DMS114 treated with DMSO at 0.1 percent for 48 hours (cell line): ENCODE measurements around the gene TPD52L2.

ENCODE experiments used
- DNase-seq: peaks from one replicate; lab custom pipeline; 2025; ENCODE audit not compliant: unreplicated experiment; lab: John Stamatoyannopoulos, UW

TPD52L2 gene

GRCh38 chr20:63930971-63931553, 66.0 kb downstream of the TPD52L2 start:
- DNase-seq, result no peak

GRCh38 chr20:63931735-63932134, 66.7 kb downstream of the TPD52L2 start:
- DNase-seq, result no peak

- no peak for DNase-seq
Measured at GRCh38 chr20:63932606-63933160, 67.6 kb downstream of the TPD52L2 start.

GRCh38 chr20:63933646-63934045, 68.6 kb downstream of the TPD52L2 start:
- no peak for DNase-seq

- DNase-seq, result no peak
Measured at GRCh38 chr20:63934271-63935068, 69.4 kb downstream of the TPD52L2 start.

- DNase-seq, result no peak
Measured at GRCh38 chr20:63935447-63935846, 70.4 kb downstream of the TPD52L2 start.

GRCh38 chr20:63937596-63937995, 72.5 kb downstream of the TPD52L2 start:
- DNase-seq, result no peak

- no peak for DNase-seq
Measured at GRCh38 chr20:63939061-63939935, 74.2 kb downstream of the TPD52L2 start.

GRCh38 chr20:63940071-63940471, 75.0 kb downstream of the TPD52L2 start:
- DNase-seq, result no peak

- DNase-seq, result no peak
Measured at GRCh38 chr20:63940472-63941266, 75.6 kb downstream of the TPD52L2 start.
